ENCODE measurements around the gene SCN4B.

Gene SCN4B

GRCh38 chr11:118142809-118143208, 9.8 kb downstream of the SCN4B start:
- peak; percentile 84 for DNase-seq (ENCODE audit: low read depth)
- TF ChIP-seq MYC (IDR thresholded peaks at IDR 0.05; ENCODE audit: low read depth, low read length) = no peak
- no peak for TF ChIP-seq CTCF (IDR thresholded peaks at IDR 0.05; ENCODE audit: low read depth, low read length)
- no peak for TF ChIP-seq POLR2A (IDR thresholded peaks at IDR 0.05; ENCODE audit: extremely low read depth, insufficient read length)
- TF ChIP-seq, protein P1, sequence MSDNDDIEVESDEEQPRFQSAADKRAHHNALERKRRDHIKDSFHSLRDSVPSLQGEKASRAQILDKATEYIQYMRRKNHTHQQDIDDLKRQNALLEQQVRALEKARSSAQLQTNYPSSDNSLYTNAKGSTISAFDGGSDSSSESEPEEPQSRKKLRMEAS (IDR thresholded peaks at IDR 0.05; ENCODE audit: low read depth, low read length) = no peak
- no peak overlapping the region for H3K4me3 ChIP-seq (ENCODE audit: low read depth, low read length)

GRCh38 chr11:118142081-118142480, 10.5 kb downstream of the SCN4B start:
- no peak overlapping the region for H3K4me3 ChIP-seq (ENCODE audit: low read depth, low read length)
- DNase-seq (ENCODE audit: low read depth) = peak; percentile 37
- no peak for TF ChIP-seq CTCF (IDR thresholded peaks at IDR 0.05; ENCODE audit: low read depth, low read length)
- no peak for TF ChIP-seq MYC (IDR thresholded peaks at IDR 0.05; ENCODE audit: low read depth, low read length)
- TF ChIP-seq POLR2A (IDR thresholded peaks at IDR 0.05; ENCODE audit: extremely low read depth, insufficient read length) = no peak
- TF ChIP-seq, protein P1 (IDR thresholded peaks at IDR 0.05; ENCODE audit: low read depth, low read length) = no peak

- TF ChIP-seq MYC (IDR thresholded peaks at IDR 0.05; ENCODE audit: low read depth, low read length) = no peak
- TF ChIP-seq POLR2A (IDR thresholded peaks at IDR 0.05; ENCODE audit: extremely low read depth, insufficient read length) = no peak
- TF ChIP-seq CTCF (IDR thresholded peaks at IDR 0.05; ENCODE audit: low read depth, low read length) = no peak
- TF ChIP-seq, protein P1 (IDR thresholded peaks at IDR 0.05; ENCODE audit: low read depth, low read length) = no peak
- H3K4me3 ChIP-seq (ENCODE audit: low read depth, low read length) = no peak overlapping the region
- no peak for DNase-seq (ENCODE audit: low read depth)
These were observed 13.0 kb downstream of the SCN4B start for GRCh38 chr11:118139578-118139977.

DNA sequence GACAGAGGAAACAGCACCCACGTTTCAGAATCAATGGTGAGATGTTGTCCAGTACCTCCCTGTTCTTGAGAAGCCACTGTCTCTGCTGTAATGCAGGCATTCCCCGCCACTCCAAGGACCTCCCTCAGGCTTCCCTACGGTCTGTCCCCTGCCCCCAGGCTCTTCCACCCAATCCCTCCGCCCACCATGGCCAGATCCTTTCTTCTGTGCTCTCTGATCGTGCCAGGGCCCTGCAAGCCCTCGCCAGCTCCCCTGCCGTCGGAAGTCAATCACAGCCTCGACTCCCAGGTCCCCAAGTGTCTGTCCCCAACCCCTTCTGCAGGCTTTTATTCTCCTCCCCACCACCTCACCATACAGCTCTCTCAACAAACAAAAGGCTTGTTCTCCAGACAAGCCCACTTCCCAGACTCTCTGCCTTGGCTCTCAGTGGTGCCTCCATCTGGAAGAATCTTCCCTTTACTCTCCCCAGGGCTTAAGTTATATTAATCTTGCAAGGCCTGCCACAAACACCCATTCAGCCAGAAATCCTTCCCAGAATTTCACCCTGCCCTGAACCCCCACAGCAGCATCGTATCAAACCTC, 13.7 kb downstream of the SCN4B start:
- no peak for TF ChIP-seq CTCF (IDR thresholded peaks at IDR 0.05; ENCODE audit: low read depth, low read length)
- no peak for TF ChIP-seq MYC (IDR thresholded peaks at IDR 0.05; ENCODE audit: low read depth, low read length)
- TF ChIP-seq, protein P1 (IDR thresholded peaks at IDR 0.05; ENCODE audit: low read depth, low read length) = no peak
- no peak for TF ChIP-seq POLR2A (IDR thresholded peaks at IDR 0.05; ENCODE audit: extremely low read depth, insufficient read length)
- DNase-seq (ENCODE audit: low read depth) = no peak
- no peak overlapping the region for H3K4me3 ChIP-seq (ENCODE audit: low read depth, low read length)

DNA sequence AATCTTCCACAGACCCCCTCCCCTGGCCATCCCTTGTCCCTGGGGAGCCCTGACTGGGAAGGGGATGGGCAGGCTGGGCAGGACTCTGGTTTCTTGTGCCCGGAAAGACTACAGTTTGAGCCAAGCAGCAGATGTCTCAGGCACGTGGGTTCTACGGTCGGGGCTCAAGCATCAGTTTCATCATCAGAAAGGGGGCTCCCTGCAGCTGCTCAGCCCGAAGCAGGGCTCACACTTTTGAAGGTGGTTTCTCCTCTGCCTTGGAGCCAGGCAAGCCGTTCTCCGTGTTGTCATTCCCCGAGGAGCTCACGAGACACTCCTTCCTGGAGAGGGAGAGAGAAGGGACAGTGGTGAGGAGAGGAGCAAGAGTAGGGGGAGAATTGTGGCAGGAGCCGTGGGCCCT, 15.8 kb downstream of the SCN4B start:
- TF ChIP-seq POLR2A (IDR thresholded peaks at IDR 0.05; ENCODE audit: extremely low read depth, insufficient read length) = no peak
- no peak for TF ChIP-seq MYC (IDR thresholded peaks at IDR 0.05; ENCODE audit: low read depth, low read length)
- TF ChIP-seq, protein P1 (IDR thresholded peaks at IDR 0.05; ENCODE audit: low read depth, low read length) = no peak
- no peak for TF ChIP-seq CTCF (IDR thresholded peaks at IDR 0.05; ENCODE audit: low read depth, low read length)
- no peak for DNase-seq (ENCODE audit: low read depth)
- H3K4me3 ChIP-seq (ENCODE audit: low read depth, low read length) = no peak overlapping the region
